Activated CD4-positive, alpha-beta T cell treated with anti-CD3 and anti-CD28 coated beads for 36 hours (primary cell): ENCODE data around the gene POU2AF1. TPM values are rescaled to one million over a fixed set of nuclear protein-coding genes. Genes with fewer than 3 reads are reported as not detected.

Source experiments
- ATAC-seq: fragments of 200-7000 bp; cut with Tn5 transposase; one replicate; pipeline ENCODE4 v1.10.0; 2021; ENCODE audit warnings: mild to moderate bottlenecking, moderate library complexity
- CTCF ChIA-PET: fragments of 350-600 bp; sonication (Branson Sonifier 250); formaldehyde crosslinking; loops from one replicate; lab custom pipeline; 2021; ENCODE audit warnings: antibody characterized with exemption; lab: Charles Lee
- POLR2A ChIA-PET: fragments of 350-600 bp; sonication (Branson Sonifier 250); formaldehyde crosslinking; loops from one replicate; lab custom pipeline; 2021; ENCODE audit warnings: antibody characterized with exemption, inconsistent platforms; lab: Charles Lee
- DNase-seq: peaks from one replicate; pipeline ENCODE4 v3.0.0-alpha.2; 2020
- H3K27ac Mint-ChIP-seq: one replicate; pipeline ENCODE4 v1.8.0; 2021; ENCODE audit warnings: mixed read lengths
- H3K27me3 Mint-ChIP-seq: one replicate; pipeline ENCODE4 v1.8.0; 2021; ENCODE audit warnings: mixed read lengths
- H3K36me3 Mint-ChIP-seq: one replicate; pipeline ENCODE4 v1.8.0; 2021; ENCODE audit warnings: low read depth, mixed read lengths
- H3K4me1 Mint-ChIP-seq: one replicate; pipeline ENCODE4 v1.8.0; 2021; ENCODE audit warnings: mixed read lengths
- H3K4me3 Mint-ChIP-seq: one replicate; pipeline ENCODE4 v1.8.0; 2021; ENCODE audit warnings: mild to moderate bottlenecking, moderate library complexity, mixed read lengths
- H3K9me3 Mint-ChIP-seq: one replicate; pipeline ENCODE4 v1.8.0; 2021; ENCODE audit warnings: low read depth, mixed read lengths
- intact Hi-C, 2 experiments: fragments of 100-400 bp; cut with DNase I in 1 of 2; cut with micrococcal nuclease in 1 of 2; formaldehyde crosslinking; loops; one replicate each; pipeline versions ENCODE4 v1.14.2 to v1.15.1; 2022 to 2024; cut with DNase I, micrococcal nuclease
- total RNA-seq, 2 experiments: library from RNA; stranded (reverse); gene quantifications; one replicate each; pipeline ENCODE4 v1.2.3, GENCODE V29; 2021

POU2AF1 gene
- total RNA-seq, 2 experiments from 2014 or later = 9.6 to 10.0 TPM

DNA sequence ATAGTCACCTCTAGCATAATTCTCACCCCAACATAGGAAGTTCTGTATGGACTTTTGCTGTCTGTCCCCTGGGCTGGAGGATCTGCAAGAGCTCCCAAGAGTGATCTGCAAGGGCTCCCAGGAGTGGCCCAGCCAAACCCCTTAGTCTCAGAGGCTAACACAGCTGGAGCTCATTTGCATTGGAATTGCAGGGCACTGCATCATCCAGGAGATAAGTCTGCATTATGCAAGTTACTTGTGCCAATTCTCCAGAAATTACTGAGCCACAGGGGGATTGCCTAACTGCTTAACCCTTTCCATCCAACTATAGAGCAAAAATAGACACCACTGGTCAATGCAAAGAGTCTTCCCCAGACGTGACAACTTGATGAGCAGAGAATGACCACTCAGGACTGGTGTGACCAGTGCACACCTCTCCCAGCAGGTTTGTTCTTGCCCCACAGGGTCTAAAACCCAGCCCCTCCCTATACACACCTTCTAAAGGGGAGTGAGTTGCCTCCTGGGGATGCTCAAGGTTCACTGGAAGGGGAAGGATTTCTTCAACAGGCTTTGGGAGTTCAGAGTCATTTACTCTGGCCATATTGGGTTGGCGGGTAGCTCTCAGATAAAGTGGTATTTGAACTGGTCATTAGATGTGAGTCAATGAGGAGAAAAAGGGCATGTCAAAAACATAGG lies 42.4 kb downstream of the POU2AF1 start:
- peaks cover 7% of the 10 kb centered on the region for H3K9me3 Mint-ChIP-seq
- DNase-seq (no peak), ATAC-seq (no peak)
- H3K4me1 Mint-ChIP-seq = no peaks in the 10 kb centered on the region
- ChIA-PET POLR2A (no interaction called here), CTCF (interaction anchor here (1.0 kb wide), 1 partner anchor 10 kb away, joined by 6 read pairs; no protein-coding TSS in a partner anchor)
- no peak overlapping the region for H3K27ac Mint-ChIP-seq
- H3K36me3 Mint-ChIP-seq = no peaks in the 10 kb centered on the region
- H3K4me3 Mint-ChIP-seq = no peak overlapping the region
- no peaks in the 10 kb centered on the region for H3K27me3 Mint-ChIP-seq
- intact Hi-C loops = no loop called here

DNA sequence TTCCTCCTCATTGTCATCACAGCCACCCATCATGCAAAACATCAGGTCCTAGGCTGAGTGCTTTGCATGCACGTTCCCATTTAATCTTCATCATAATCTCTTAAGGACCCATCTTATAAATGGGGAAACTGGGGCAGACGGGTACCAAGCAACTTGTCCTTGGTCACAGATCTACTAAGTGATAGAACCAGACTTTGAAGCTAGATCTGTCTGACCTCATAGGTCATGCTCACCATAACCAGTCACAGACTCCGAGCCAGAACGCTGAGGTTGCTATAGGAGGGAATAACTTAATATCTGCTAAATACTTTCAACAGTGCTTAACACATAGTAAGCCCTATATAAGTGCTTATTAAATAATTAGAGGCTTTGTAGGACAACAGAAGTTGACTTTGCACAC lies 43.0 kb downstream of the POU2AF1 start:
- Mint-ChIP-seq H3K36me3 (no peaks in the 10 kb centered on the region), H3K9me3 (peaks cover 7% of the 10 kb centered on the region), H3K4me1 (no peaks in the 10 kb centered on the region), H3K27me3 (no peaks in the 10 kb centered on the region), H3K27ac (no peak overlapping the region), H3K4me3 (no peak overlapping the region)
- POLR2A ChIA-PET = no interaction called here
- DNase-seq = no peak
- ATAC-seq = no peak
- intact Hi-C loops = no loop called here
- CTCF ChIA-PET = no interaction called here

DNA sequence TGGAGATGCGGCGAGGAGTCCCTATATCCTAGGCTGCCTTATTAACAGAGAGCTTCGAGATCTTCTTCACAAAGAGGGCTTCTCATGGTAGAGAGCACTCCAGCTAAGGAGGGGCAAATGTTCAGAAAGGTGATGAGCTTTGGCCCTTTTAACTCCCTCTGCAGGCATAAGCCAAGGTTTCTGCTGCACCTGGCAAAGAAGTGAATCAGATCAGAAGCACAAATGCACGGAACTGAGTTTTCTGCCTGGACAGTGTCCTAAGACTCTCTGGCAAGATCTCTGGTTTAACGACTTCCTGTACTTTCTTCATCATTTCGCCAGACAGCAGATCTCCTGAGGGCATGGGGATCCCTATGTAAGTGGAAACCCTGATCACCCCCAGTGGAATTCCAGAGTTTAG lies 43.5 kb downstream of the POU2AF1 start:
- Mint-ChIP-seq H3K27ac (no peak overlapping the region), H3K4me1 (no peaks in the 10 kb centered on the region), H3K4me3 (no peak overlapping the region), H3K27me3 (no peaks in the 10 kb centered on the region), H3K9me3 (peaks cover 7% of the 10 kb centered on the region), H3K36me3 (no peaks in the 10 kb centered on the region)
- ChIA-PET CTCF (no interaction called here), POLR2A (no interaction called here)
- intact Hi-C loops = no loop called here
- ATAC-seq = no peak
- DNase-seq = no peak

- Mint-ChIP-seq H3K27ac (no peak overlapping the region), H3K9me3 (peaks cover 7% of the 10 kb centered on the region), H3K4me3 (no peak overlapping the region), H3K4me1 (no peaks in the 10 kb centered on the region), H3K36me3 (no peaks in the 10 kb centered on the region), H3K27me3 (no peaks in the 10 kb centered on the region)
- CTCF ChIA-PET = interaction anchor here (0.9 to 2.2 kb wide), 2 partner anchors 8 to 93 kb away, joined by 3 to 9 read pairs; no protein-coding TSS in a partner anchor
- POLR2A ChIA-PET = no interaction called here
- DNase-seq (no peak), ATAC-seq (no peak)
- intact Hi-C loops = no loop called here
These were observed 44.3 kb downstream of the POU2AF1 start for GRCh38 chr11:111334532-111335502.

GRCh38 chr11:111331711-111332479 lies 47.2 kb downstream of the POU2AF1 start:
- DNase-seq (no peak), ATAC-seq (no peak)
- no peak overlapping the region for H3K27ac Mint-ChIP-seq
- no peak overlapping the region for H3K4me3 Mint-ChIP-seq
- no peaks in the 10 kb centered on the region for H3K27me3 Mint-ChIP-seq
- no peaks in the 10 kb centered on the region for H3K9me3 Mint-ChIP-seq
- intact Hi-C loops = no loop called here
- CTCF ChIA-PET = interaction anchor here (0.7 to 2.2 kb wide), 2 partner anchors 11 to 88 kb away, joined by 3 to 9 read pairs; no protein-coding TSS in a partner anchor
- H3K4me1 Mint-ChIP-seq = no peaks in the 10 kb centered on the region
- H3K36me3 Mint-ChIP-seq = no peaks in the 10 kb centered on the region
- POLR2A ChIA-PET = no interaction called here

DNA sequence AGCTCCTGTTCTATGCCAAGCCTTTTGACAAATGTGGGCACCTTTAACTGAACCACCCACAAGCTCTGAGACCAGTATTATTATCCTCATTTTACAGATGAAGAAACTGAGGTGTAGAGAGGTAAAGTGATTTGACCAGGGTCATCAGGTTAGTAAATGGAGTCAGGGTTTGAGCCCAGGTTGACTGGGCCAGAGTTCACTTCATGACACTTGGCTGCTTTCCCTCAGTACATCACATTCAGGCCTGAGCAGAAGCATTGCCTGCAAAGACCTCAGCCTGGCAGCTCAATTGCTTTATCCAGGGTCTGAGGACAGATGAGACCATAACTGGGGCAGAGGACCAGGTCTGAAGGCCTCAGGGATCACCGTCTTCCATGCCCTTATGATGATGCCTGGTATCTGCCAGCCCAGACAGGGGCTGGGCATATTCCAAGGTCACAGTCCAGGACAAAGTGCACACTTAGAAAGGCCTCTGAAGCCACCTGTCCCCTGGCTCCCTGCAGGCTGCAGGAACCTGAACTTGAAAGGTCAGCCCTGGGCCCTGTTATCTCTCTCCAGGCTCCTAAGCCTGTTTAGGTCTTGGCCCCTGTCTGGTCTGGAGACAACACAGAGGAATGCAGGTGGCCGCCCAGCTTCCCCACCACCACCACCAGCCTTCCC lies 48.7 kb downstream of the POU2AF1 start:
- Mint-ChIP-seq H3K9me3 (no peaks in the 10 kb centered on the region), H3K4me3 (no peak overlapping the region), H3K27ac (no peak overlapping the region), H3K36me3 (no peaks in the 10 kb centered on the region), H3K4me1 (no peaks in the 10 kb centered on the region), H3K27me3 (no peaks in the 10 kb centered on the region)
- ChIA-PET POLR2A (no interaction called here), CTCF (interaction anchor here (0.6 to 0.9 kb wide), 3 partner anchors 15 to 1872 kb away, joined by 3 read pairs; no protein-coding TSS in a partner anchor)
- ATAC-seq (no peak), DNase-seq (no peak)
- intact Hi-C loops = no loop called here

GRCh38 chr11:111329306-111330204 lies 49.5 kb downstream of the POU2AF1 start:
- no peak for ATAC-seq
- Mint-ChIP-seq H3K36me3 (no peaks in the 10 kb centered on the region), H3K4me1 (no peaks in the 10 kb centered on the region), H3K4me3 (no peak overlapping the region), H3K9me3 (no peaks in the 10 kb centered on the region), H3K27ac (no peak overlapping the region), H3K27me3 (no peaks in the 10 kb centered on the region)
- DNase-seq = no peak
- POLR2A ChIA-PET = no interaction called here
- CTCF ChIA-PET = interaction anchor here (0.6 to 0.9 kb wide), 3 partner anchors 14 to 1872 kb away, joined by 3 read pairs; no protein-coding TSS in a partner anchor
- intact Hi-C loops = no loop called here

GRCh38 chr11:111327908-111328624 lies 51.0 kb downstream of the POU2AF1 start:
- Mint-ChIP-seq H3K9me3 (no peaks in the 10 kb centered on the region), H3K36me3 (no peaks in the 10 kb centered on the region), H3K27ac (no peak overlapping the region), H3K4me3 (no peak overlapping the region), H3K27me3 (no peaks in the 10 kb centered on the region), H3K4me1 (no peaks in the 10 kb centered on the region)
- intact Hi-C loops = no loop called here
- DNase-seq = no peak
- no peak for ATAC-seq
- CTCF ChIA-PET = interaction anchor here (0.7 kb wide), 1 partner anchor 66 kb away, joined by 3 read pairs; no protein-coding TSS in a partner anchor
- POLR2A ChIA-PET = no interaction called here

DNA sequence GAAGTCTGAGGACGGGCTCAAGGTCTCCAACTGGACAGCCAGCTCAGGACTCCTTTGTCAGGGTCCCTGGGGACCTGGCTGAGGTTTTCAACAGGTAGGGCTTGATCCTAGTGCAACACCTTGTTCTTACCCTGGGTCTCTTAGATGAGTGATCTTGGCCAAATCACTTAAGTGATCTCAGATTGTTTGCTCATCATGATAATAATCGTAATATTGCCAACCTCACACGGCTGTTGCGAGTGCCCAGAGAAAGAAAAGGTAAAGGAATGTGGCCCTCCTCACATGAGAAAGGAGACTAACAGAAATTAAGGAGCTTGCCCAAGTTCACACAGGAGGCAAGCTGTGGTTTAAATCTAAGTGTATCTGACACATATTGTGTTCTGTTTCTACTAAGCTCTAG lies 52.3 kb downstream of the POU2AF1 start:
- H3K27me3 Mint-ChIP-seq = no peaks in the 10 kb centered on the region
- ATAC-seq (no peak), DNase-seq (no peak)
- no peak overlapping the region for H3K27ac Mint-ChIP-seq
- no peaks in the 10 kb centered on the region for H3K4me1 Mint-ChIP-seq
- CTCF ChIA-PET = interaction anchor here (0.6 to 1.4 kb wide), 6 partner anchors 11 to 574 kb away, joined by 3 to 8 read pairs (median 3); no protein-coding TSS in a partner anchor
- H3K36me3 Mint-ChIP-seq = no peaks in the 10 kb centered on the region
- no peaks in the 10 kb centered on the region for H3K9me3 Mint-ChIP-seq
- intact Hi-C loops = no loop called here
- H3K4me3 Mint-ChIP-seq = no peak overlapping the region
- POLR2A ChIA-PET = no interaction called here
